Ishikawa (cell line): ENCODE measurements around the gene RPL28.
A peak's percentile ranks its signal among the peaks of the same experiment; 100 is the strongest.

Experiments used
- CEBPB ChIP-seq: IDR thresholded peaks from 2 replicates; pipeline ENCODE4 v1.6.1; 2012
- CREB1 ChIP-seq: IDR thresholded peaks from 2 replicates; pipeline ENCODE4 v1.6.1; 2012; ENCODE audit warnings: low read depth
- EGR1 ChIP-seq: IDR thresholded peaks from 2 replicates; pipeline ENCODE4 v1.6.1; 2012
- EP300 ChIP-seq: IDR thresholded peaks from 2 replicates; pipeline ENCODE4 v1.6.1; 2012; ENCODE audit warnings: borderline replicate concordance
- FOXM1 ChIP-seq: IDR thresholded peaks from 2 replicates; pipeline ENCODE4 v1.6.1; 2012; ENCODE audit warnings: low read depth, borderline replicate concordance
- NFIC ChIP-seq: IDR thresholded peaks from 2 replicates; pipeline ENCODE4 v1.6.1; 2012
- RAD21 ChIP-seq: IDR thresholded peaks from 2 replicates; pipeline ENCODE4 v1.6.1; 2012; ENCODE audit warnings: low read depth
- TAF1 ChIP-seq: IDR thresholded peaks from 2 replicates; pipeline ENCODE4 v1.6.1; 2012; ENCODE audit warnings: low read depth, mild to moderate bottlenecking
- TCF12 ChIP-seq: IDR thresholded peaks from 2 replicates; pipeline ENCODE4 v1.6.1; 2012; ENCODE audit warnings: low read depth
- TEAD4 ChIP-seq: IDR thresholded peaks from 2 replicates; pipeline ENCODE4 v1.6.1; 2012
- YY1 ChIP-seq: IDR thresholded peaks from 2 replicates; pipeline ENCODE4 v1.6.1; 2012; ENCODE audit warnings: low read depth
- ZBTB7A ChIP-seq: IDR thresholded peaks from 2 replicates; pipeline ENCODE4 v1.6.1; 2012; ENCODE audit warnings: low read depth
- TF ChIP-seq, protein P1 (sequence below): IDR thresholded peaks from 2 replicates; pipeline ENCODE4 v1.6.1; 2012
- TF ChIP-seq, protein P2 (sequence below): IDR thresholded peaks from 2 replicates; pipeline ENCODE4 v1.6.1; 2012
- TF ChIP-seq, protein P3 (sequence below): IDR thresholded peaks from 2 replicates; pipeline ENCODE4 v1.6.1; 2012; ENCODE audit warnings: low read depth, mild to moderate bottlenecking

The RPL28 gene

DNA sequence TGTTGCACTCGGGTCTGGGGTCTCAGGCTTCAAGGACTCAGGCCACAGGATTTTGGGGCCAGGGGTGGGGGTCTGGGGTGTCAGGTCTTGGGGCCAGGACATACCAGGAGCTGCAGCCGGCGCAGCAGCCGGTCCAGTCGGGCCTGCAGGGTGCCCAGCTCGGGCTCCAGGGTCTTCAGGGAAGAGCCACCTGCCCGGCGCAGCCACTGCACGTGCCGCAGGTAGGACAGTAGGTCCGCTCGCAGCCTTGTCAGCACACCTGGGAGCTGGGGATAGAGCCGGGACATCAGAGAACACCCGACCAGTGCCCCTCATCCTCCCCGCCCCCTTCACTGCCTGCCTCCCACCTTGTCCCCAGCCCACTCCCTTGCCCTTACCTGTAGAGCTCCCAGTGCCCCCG lies 17.6 kb upstream of the RPL28 start:
- TF ChIP-seq YY1, result no peak
- TF ChIP-seq TEAD4, result no peak
- TF ChIP-seq, protein P1, sequence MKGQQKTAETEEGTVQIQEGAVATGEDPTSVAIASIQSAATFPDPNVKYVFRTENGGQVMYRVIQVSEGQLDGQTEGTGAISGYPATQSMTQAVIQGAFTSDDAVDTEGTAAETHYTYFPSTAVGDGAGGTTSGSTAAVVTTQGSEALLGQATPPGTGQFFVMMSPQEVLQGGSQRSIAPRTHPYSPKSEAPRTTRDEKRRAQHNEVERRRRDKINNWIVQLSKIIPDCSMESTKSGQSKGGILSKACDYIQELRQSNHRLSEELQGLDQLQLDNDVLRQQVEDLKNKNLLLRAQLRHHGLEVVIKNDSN, result no peak

DNA sequence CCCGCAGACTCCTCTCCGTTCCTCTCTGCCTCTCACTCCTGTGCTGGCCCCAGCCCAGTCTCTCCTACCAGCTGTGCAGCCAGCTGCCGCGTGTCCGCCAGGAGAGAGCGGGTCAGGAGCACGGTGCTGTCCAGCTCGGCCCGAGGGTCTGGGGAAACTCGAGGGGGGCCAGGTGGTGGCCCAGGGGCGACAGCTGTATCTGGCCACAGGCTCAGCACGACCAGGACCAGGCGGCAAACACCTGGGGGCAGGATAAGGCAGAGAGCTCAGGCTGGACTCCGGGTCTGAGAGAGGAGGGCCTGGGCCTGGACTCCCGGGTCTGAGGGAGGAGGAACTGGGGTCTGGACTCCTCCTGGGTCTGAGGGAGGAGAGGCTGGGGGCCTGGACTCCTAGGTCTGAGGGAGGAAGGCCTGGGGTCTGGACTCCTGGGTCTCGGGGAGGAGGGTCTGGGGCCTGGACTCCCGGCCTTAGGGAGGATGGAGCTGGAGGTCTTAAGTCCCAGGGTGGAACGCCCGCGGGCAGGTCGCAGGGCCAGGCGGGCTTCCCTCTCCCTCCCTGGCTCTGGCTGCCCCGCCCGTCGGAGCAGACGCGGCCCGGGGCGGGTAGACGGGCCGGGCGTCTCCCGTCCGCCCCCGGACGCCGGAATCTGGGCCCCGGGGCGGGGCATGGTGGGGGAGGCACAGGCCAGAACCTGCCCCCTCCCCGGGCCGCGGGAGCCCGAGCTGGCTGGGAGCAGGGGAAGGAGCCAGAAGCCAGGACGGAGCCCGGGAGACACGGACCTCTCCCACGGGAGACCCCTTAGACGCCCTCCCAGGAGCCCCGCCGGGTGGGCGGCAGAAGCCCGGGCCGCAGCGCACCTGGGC lies 16.8 kb upstream of the RPL28 start:
- no peak for TF ChIP-seq YY1
- no peak for TF ChIP-seq FOXM1
- TF ChIP-seq EGR1, result peak; percentile 90
- TF ChIP-seq TAF1, result no peak
- TF ChIP-seq, protein P1, result no peak
- TF ChIP-seq RAD21, result no peak

DNA sequence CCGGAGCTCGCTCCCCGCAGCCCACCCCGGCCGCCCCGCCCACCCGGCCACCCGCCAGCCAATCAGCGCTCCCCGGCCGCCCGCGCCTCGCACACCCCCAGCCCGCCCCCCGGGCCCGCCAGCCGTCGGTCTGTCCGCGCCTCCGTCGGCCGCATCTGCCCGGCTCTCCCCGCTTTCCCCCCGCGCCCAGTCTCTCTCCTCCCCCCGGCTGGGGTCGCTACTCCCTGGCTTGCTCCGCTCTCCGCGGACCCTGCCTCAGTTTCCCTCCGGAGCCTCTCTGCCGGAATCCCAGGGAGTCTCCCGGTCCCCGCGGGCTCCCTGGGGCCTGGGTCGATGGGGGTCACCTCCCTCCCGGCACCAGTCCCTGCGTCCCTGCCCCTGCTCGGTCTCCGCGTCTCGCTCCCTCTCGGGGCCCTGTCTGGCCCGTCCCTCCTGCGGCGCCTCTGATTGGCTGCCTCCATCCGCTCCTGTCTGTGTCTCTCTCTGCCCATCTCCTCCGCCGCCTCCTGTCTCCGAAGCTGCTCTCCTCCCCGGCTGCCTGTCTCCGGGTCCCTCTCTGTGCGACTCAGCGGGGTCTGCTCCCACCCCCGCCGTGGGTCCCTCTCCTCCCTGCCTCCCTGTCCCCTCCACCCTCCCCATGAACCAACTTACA lies 16.0 kb upstream of the RPL28 start:
- TF ChIP-seq ZBTB7A (peak; percentile 71; the same call in 1 of the 2 replicates), TCF12 (no peak)

DNA sequence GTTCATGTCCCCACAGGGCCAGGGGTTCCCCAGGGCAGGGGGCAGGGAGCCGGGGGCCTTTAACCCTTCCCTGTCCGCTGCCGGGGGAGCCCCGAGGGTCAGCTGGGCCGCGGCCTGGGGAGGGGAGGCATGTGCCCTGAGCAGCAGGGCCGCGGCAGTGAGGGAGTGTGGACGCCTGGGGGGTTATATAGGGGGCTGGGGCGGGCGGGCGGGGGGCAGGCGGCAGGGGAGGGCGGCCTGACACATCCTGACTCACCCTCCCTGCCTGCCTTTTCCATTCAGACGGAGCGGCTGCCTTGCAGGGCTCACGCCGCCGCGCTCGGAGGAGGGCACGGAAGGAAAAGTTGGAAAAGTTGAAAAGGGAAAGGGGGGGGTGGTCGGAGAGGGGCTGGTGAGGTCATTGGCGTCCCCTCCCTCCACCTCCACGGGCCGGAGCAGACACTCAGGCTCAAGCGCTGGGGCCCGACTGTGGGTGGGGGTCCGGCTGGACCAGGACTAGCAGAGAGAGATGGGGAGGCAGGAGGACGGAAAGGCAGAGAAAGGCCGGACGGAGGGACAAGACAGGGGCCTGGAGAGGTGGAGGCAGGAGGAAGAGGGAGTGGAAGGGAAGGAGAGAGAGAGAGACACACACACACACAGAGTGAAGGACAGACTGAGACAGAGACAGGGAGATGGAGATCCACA lies 15.3 kb upstream of the RPL28 start, which contains the start of gene IL11:
Gene IL11 (minus strand): TSS at position 159 of the 684 bp plus-strand sequence. CDS start 153 bp downstream, at position 6.
- TF ChIP-seq EGR1 (no peak), FOXM1 (no peak)
- TF ChIP-seq, protein P2, sequence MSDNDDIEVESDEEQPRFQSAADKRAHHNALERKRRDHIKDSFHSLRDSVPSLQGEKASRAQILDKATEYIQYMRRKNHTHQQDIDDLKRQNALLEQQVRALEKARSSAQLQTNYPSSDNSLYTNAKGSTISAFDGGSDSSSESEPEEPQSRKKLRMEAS, result no peak

DNA sequence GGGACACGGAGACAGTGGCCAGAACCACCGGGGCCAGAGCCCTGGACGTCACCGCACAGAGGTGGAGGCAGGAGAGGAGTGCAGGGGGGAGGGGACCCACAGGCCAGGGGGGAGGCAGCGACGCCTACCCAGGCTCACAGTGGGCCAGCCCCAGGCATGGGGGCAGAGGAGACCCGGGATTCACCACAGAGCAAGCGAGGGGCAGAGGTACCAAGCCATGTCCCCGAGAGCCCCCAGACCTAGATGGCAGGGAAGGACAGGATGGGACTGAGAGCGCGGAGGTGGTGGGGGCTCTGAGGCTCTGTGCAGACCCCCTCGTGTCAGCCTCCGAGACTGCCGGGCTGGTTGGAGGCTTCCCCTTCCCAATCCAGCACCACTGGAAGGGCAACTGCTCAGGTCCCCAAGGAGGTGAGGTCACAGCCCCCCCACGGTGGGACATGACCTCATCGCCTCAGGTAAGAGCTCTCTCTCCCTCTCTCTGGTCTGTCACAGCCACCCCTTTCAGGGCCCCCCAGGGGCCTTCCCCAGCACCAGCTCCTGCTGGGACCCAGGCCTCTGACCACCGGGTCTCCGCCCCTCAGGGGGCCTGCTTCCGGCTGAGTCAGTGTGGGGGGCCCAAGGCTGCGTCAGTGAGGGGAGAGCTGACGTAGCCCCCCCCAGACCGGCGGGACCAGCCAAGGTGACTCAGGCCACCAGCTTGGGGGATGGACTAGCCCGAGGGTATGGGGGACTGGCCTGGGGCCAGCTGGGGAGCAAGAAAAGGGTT lies 13.2 kb upstream of the RPL28 start:
- TF ChIP-seq, protein P3, sequence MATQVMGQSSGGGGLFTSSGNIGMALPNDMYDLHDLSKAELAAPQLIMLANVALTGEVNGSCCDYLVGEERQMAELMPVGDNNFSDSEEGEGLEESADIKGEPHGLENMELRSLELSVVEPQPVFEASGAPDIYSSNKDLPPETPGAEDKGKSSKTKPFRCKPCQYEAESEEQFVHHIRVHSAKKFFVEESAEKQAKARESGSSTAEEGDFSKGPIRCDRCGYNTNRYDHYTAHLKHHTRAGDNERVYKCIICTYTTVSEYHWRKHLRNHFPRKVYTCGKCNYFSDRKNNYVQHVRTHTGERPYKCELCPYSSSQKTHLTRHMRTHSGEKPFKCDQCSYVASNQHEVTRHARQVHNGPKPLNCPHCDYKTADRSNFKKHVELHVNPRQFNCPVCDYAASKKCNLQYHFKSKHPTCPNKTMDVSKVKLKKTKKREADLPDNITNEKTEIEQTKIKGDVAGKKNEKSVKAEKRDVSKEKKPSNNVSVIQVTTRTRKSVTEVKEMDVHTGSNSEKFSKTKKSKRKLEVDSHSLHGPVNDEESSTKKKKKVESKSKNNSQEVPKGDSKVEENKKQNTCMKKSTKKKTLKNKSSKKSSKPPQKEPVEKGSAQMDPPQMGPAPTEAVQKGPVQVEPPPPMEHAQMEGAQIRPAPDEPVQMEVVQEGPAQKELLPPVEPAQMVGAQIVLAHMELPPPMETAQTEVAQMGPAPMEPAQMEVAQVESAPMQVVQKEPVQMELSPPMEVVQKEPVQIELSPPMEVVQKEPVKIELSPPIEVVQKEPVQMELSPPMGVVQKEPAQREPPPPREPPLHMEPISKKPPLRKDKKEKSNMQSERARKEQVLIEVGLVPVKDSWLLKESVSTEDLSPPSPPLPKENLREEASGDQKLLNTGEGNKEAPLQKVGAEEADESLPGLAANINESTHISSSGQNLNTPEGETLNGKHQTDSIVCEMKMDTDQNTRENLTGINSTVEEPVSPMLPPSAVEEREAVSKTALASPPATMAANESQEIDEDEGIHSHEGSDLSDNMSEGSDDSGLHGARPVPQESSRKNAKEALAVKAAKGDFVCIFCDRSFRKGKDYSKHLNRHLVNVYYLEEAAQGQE, result no peak
- TF ChIP-seq ZBTB7A (peak; percentile 78), CREB1 (0 out of 2 replicates have a peak, but pooled peaks have one; percentile 11), NFIC (peak; percentile 22; the same call in 1 of the 2 replicates)

DNA sequence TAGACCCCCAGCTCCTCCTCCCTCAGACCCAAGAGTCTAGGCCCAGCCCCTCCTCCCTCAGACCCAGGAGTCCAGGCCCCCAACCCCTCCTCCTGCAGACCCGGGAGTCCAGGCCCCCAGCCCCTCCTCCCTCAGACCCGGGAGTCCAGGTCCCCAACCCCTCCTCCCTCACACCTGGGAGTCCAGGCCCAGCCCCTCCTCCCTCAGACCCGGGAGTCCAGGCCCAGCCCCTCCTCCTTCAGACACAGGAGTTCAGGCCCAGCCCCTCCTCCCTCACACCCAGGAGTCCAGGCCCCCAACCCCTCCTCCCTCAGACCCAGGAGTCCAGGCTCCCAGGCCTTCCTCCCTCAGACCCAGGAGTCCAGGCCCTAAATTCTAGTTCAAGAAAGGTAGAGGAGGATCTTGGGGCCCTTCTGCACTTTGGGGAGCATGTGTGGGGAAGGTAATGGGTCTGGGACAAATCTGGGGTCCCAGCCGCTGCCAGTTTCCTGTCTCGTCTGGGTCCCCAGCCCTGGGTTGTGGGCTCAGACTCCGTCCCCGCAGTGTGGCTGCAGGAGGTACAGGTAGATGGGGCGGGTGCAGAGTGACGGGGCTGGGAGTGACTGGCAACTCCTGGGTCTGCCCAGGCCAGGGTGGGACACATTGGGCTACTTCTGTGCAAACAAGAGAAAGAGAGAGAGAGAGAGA lies 12.3 kb upstream of the RPL28 start:
- TF ChIP-seq FOXM1, result no peak
- TF ChIP-seq CEBPB, result no peak
- TF ChIP-seq ZBTB7A, result 0 out of 2 replicates have a peak, but pooled peaks have one; percentile 25

DNA sequence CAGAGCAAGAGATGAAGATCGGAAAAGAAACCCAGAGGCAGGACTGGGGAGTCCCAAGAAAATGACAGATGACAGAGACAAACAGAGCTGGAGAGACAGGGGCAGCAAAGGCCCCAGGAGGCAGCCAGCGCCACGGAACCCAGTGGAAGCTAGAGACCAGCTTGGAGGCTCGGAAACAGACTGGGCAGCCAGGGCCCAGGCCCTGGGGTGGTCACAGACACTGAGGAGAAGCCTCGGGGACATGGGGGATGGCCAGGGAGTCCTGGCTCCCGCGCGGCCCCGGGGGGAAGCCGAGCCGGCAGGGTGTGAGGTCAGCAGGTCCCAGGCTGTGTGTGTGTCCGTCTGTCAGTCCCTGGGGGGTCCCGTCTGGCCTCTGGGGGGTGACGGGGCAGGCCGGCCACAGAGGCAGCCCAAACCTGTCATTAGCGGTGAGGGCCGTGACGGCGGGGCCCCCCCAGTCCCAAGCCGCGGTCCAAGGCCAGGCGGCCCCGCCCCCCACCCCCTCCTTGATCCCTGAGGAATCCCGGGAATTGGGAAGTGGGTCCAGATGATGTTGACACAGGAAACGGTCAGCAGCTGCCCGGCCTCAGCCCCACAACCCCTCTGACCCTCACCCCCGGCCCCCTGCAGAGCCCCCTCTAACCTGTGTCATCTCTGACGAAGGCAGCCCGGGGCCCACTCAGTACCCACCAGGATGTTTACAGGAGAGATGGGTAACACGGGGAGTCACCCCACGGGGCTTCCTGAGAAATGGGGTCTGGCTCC lies 11.6 kb upstream of the RPL28 start:
- no peak for TF ChIP-seq CREB1
- TF ChIP-seq, protein P2, result no peak
- TF ChIP-seq ZBTB7A, result no peak
- TF ChIP-seq CEBPB, result no peak
- no peak for TF ChIP-seq TAF1
- TF ChIP-seq, protein P3, result no peak
- no peak for TF ChIP-seq EP300
- TF ChIP-seq YY1, result no peak
- no peak for TF ChIP-seq EGR1
- TF ChIP-seq TCF12, result no peak
- no peak for TF ChIP-seq RAD21
- no peak for TF ChIP-seq FOXM1
- TF ChIP-seq NFIC, result no peak
- TF ChIP-seq, protein P1, result no peak
- no peak for TF ChIP-seq TEAD4
